GM21447 (cell line): ENCODE data around the gene ATCAY.

Experiments
- ATAC-seq: cut with Tn5 transposase; IDR thresholded peaks from one replicate; pipeline ENCODE4 v1.9.1; 2021; ENCODE audit not compliant: unreplicated experiment

Gene ATCAY

GRCh38 chr19:3968556-3969434, 88.3 kb downstream of the ATCAY start:
- no peak for ATAC-seq

DNA sequence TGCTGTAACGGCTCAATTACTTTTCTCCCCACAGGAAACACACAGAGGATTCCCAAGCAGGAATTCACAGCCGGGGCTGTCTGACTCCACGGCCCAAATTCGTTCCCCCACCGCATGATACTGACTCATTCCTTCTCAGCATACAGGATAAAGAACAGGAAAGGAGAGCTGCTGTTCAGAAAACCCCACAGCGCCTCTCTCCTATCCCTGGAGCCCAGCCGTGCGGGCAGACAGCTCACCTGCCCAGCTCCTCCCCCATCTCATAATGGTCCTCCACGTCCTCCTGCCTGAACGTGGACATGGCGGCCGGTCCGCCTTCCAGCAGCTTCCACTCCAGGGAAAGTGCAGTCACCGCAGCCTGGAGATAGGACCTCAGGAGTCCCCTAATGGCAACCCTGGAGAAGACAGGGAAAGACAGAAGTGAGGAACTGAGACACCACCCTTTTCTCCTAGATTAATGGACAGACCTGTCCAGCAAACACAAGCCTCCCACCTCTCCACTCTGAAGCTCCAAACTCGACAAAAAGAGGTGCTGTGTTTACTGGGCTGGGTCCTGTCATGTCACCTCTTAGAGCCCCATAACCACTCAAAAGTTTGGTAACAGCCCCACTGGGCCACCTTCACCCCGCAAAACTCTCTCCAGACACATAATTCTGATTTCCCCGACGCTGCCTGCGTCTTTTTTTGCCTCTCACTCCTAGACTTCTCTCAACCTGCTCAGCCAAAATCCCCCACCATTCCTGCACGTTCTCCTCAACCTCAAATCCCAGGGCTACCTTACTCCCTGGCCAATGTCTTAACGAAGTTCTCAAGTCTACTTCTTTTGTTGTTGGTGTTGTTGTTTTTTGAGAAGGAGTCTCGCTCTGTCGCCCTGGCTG, 89.2 kb downstream of the ATCAY start:
- no peak for ATAC-seq

DNA sequence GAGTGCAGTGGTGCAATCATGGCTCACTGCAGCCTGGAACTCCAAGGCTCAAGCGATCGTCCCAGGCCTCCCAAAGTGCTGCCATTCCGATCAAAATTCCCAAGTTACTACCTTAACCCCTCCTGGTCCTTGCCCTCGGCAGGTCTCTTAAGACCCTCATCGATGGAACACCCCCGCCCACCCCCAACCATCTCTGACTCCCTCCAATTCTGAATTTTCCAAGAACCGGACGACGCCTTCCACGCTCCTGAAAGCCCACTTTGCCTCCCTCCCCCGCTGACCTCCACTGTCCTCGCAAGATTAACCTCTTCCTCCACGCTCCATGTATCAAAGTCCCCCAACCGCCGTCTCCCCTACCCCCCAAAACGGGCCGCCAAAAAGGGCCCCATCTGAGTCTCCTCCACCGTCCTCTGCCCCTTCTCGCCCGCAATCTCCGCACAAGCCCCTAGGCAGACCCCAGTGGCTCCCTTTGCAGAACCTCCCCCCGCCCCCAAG, 89.9 kb downstream of the ATCAY start:
- no peak for ATAC-seq

- peak; percentile 85 for ATAC-seq
These were observed 90.5 kb downstream of the ATCAY start, which contains the start of gene DAPK3 for GRCh38 chr19:3970808-3971598. TSS of gene DAPK3 (minus strand) at chr19:3971099. CDS start at chr19:3969735, 1,364 bp downstream.

- ATAC-seq = no peak
These were observed 94.7 kb downstream of the ATCAY start for GRCh38 chr19:3975144-3975543.

- ATAC-seq = no peak
These were observed 95.2 kb downstream of the ATCAY start for GRCh38 chr19:3975637-3976087.

GRCh38 chr19:3976495-3977241, 96.2 kb downstream of the ATCAY start:
- no peak for ATAC-seq
